ENCODE results near the gene ALDH1A2.

The ALDH1A2 gene

GRCh38 chr15:58021332-58022230 lies 43.9 kb downstream of the ALDH1A2 start:
- H2AFZ ChIP-seq (ENCODE audit: low read length) = no peak overlapping the region
- WGBS, 2 donors (ENCODE audit: extremely low coverage in 2 of 2, insufficient read length in 2 of 2, insufficient replicate concordance in 1 of 2) = no CpG with 5 or more reads among the region's 9 CpGs
- no peak overlapping the region for H2AK5ac ChIP-seq (ENCODE audit: low read depth, low read length)
- no peak overlapping the region for H2BK12ac ChIP-seq (ENCODE audit: low read length)
- no peak overlapping the region for H4K8ac ChIP-seq (ENCODE audit: low read depth, low read length)
- no peak overlapping the region for H4K91ac ChIP-seq (ENCODE audit: low read depth, low read length, poor library complexity)
- H3K27me3 ChIP-seq (ENCODE audit: control insufficient read depth in 3 of 3, insufficient read depth in 3 of 3, low read depth in 1 of 3, low read length in 3 of 3) = no peaks in the 10 kb centered on the region
- H3K36me3 ChIP-seq (replicated peaks in 1 of 2; ENCODE audit: control insufficient read depth in 2 of 2, insufficient read depth in 2 of 2, low read length in 2 of 2) = no peaks in the 10 kb centered on the region
- no peak overlapping the region for H3K4me3 ChIP-seq (ENCODE audit: low read length in 2 of 2)
- H3K27ac ChIP-seq (replicated peaks; ENCODE audit: low read length) = no peak overlapping the region
- no peak overlapping the region for H2BK120ac ChIP-seq (ENCODE audit: low read depth, low read length)
- H3K4me2 ChIP-seq (ENCODE audit: insufficient read depth, low read length, poor library complexity, severe bottlenecking) = no peak overlapping the region
- no peak overlapping the region for H3K14ac ChIP-seq (ENCODE audit: low read length)
- no peak overlapping the region for H3K18ac ChIP-seq (ENCODE audit: low read length)
- H3K4me1 ChIP-seq (ENCODE audit: control insufficient read depth in 2 of 2, insufficient read depth in 1 of 2, low read depth in 1 of 2, low read length in 2 of 2) = no peaks in the 10 kb centered on the region
- no peak overlapping the region for H3K9ac ChIP-seq (ENCODE audit: low read depth, low read length, poor library complexity)
- no peak overlapping the region for H3K23ac ChIP-seq (ENCODE audit: low read depth, low read length, poor library complexity)
- H2BK15ac ChIP-seq (ENCODE audit: low read length) = no peak overlapping the region
- no peaks in the 10 kb centered on the region for H3K79me1 ChIP-seq (ENCODE audit: low read depth, low read length)
- DNase-seq (ENCODE audit: low spot score) = no peak
- peaks cover 0 to 6% of the 10 kb centered on the region in 2 donors for H3K9me3 ChIP-seq (replicated peaks in 1 of 2; ENCODE audit: control insufficient read depth in 2 of 2, insufficient read depth in 1 of 2, low read depth in 1 of 2, low read length in 2 of 2)
- H2BK5ac ChIP-seq (ENCODE audit: low read length) = no peak overlapping the region
- H3K4ac ChIP-seq (ENCODE audit: low read length) = no peak overlapping the region

- Histone ChIP-seq H3K36me3 (replicated peaks in 1 of 2; ENCODE audit: control insufficient read depth in 2 of 2, insufficient read depth in 2 of 2, low read length in 2 of 2) (no peaks in the 10 kb centered on the region), H4K8ac (ENCODE audit: low read depth, low read length) (no peak overlapping the region), H3K9ac (ENCODE audit: low read depth, low read length, poor library complexity) (no peak overlapping the region), H3K79me1 (ENCODE audit: low read depth, low read length) (no peaks in the 10 kb centered on the region), H2BK12ac (ENCODE audit: low read length) (no peak overlapping the region), H3K27ac (replicated peaks; ENCODE audit: low read length) (no peak overlapping the region), H3K4ac (ENCODE audit: low read length) (no peak overlapping the region), H3K23ac (ENCODE audit: low read depth, low read length, poor library complexity) (no peak overlapping the region), H2BK120ac (ENCODE audit: low read depth, low read length) (no peak overlapping the region), H3K27me3 (ENCODE audit: control insufficient read depth in 3 of 3, insufficient read depth in 3 of 3, low read depth in 1 of 3, low read length in 3 of 3) (no peaks in the 10 kb centered on the region), H3K4me1 (ENCODE audit: control insufficient read depth in 2 of 2, insufficient read depth in 1 of 2, low read depth in 1 of 2, low read length in 2 of 2) (no peaks in the 10 kb centered on the region), H3K14ac (ENCODE audit: low read length) (no peak overlapping the region), H3K4me2 (ENCODE audit: insufficient read depth, low read length, poor library complexity, severe bottlenecking) (no peak overlapping the region), H3K4me3 (ENCODE audit: low read length in 2 of 2) (no peak overlapping the region), H2AFZ (ENCODE audit: low read length) (no peak overlapping the region), H2BK15ac (ENCODE audit: low read length) (no peak overlapping the region), H3K9me3 (replicated peaks in 1 of 2; ENCODE audit: control insufficient read depth in 2 of 2, insufficient read depth in 1 of 2, low read depth in 1 of 2, low read length in 2 of 2) (no peaks in the 10 kb centered on the region), H3K18ac (ENCODE audit: low read length) (no peak overlapping the region), H2BK5ac (ENCODE audit: low read length) (no peak overlapping the region), H4K91ac (ENCODE audit: low read depth, low read length, poor library complexity) (no peak overlapping the region), H2AK5ac (ENCODE audit: low read depth, low read length) (no peak overlapping the region)
- no CpG with 5 or more reads among the region's 5 CpGs for WGBS, 2 donors (ENCODE audit: extremely low coverage in 2 of 2, insufficient read length in 2 of 2, insufficient replicate concordance in 1 of 2)
- DNase-seq (ENCODE audit: low spot score) = no peak
These were observed 45.8 kb downstream of the ALDH1A2 start for GRCh38 chr15:58019503-58020376.

GRCh38 chr15:58017869-58018268 lies 47.6 kb downstream of the ALDH1A2 start:
- H3K14ac ChIP-seq (ENCODE audit: low read length) = no peak overlapping the region
- H3K9ac ChIP-seq (ENCODE audit: low read depth, low read length, poor library complexity) = no peak overlapping the region
- H3K36me3 ChIP-seq (replicated peaks in 1 of 2; ENCODE audit: control insufficient read depth in 2 of 2, insufficient read depth in 2 of 2, low read length in 2 of 2) = no peaks in the 10 kb centered on the region
- no peaks in the 10 kb centered on the region for H3K79me1 ChIP-seq (ENCODE audit: low read depth, low read length)
- H2BK12ac ChIP-seq (ENCODE audit: low read length) = no peak overlapping the region
- no peak overlapping the region for H3K4me2 ChIP-seq (ENCODE audit: insufficient read depth, low read length, poor library complexity, severe bottlenecking)
- no peak overlapping the region for H3K4me3 ChIP-seq (ENCODE audit: low read length in 2 of 2)
- H2AFZ ChIP-seq (ENCODE audit: low read length) = no peak overlapping the region
- no peak overlapping the region for H2BK5ac ChIP-seq (ENCODE audit: low read length)
- no peak overlapping the region for H3K4ac ChIP-seq (ENCODE audit: low read length)
- H3K27ac ChIP-seq (replicated peaks; ENCODE audit: low read length) = no peak overlapping the region
- no peak overlapping the region for H2BK120ac ChIP-seq (ENCODE audit: low read depth, low read length)
- H3K18ac ChIP-seq (ENCODE audit: low read length) = no peak overlapping the region
- DNase-seq (ENCODE audit: low spot score) = no peak
- no peak overlapping the region for H2AK5ac ChIP-seq (ENCODE audit: low read depth, low read length)
- no peak overlapping the region for H4K8ac ChIP-seq (ENCODE audit: low read depth, low read length)
- H3K9me3 ChIP-seq (replicated peaks in 1 of 2; ENCODE audit: control insufficient read depth in 2 of 2, insufficient read depth in 1 of 2, low read depth in 1 of 2, low read length in 2 of 2) = no peaks in the 10 kb centered on the region
- no CpG with 5 or more reads among the region's 1 CpG for WGBS, 2 donors (ENCODE audit: extremely low coverage in 2 of 2, insufficient read length in 2 of 2, insufficient replicate concordance in 1 of 2)
- no peak overlapping the region for H2BK15ac ChIP-seq (ENCODE audit: low read length)
- no peak overlapping the region for H4K91ac ChIP-seq (ENCODE audit: low read depth, low read length, poor library complexity)
- H3K23ac ChIP-seq (ENCODE audit: low read depth, low read length, poor library complexity) = no peak overlapping the region
- H3K27me3 ChIP-seq (ENCODE audit: control insufficient read depth in 3 of 3, insufficient read depth in 3 of 3, low read depth in 1 of 3, low read length in 3 of 3) = peaks cover 0 to 10% (median 0%) of the 10 kb centered on the region in 3 experiments
- H3K4me1 ChIP-seq (ENCODE audit: control insufficient read depth in 2 of 2, insufficient read depth in 1 of 2, low read depth in 1 of 2, low read length in 2 of 2) = no peaks in the 10 kb centered on the region

All from neuronal stem cell (in vitro differentiated cells).